GM10248 (cell line): ENCODE measurements around the gene PKNOX2.

Source experiments
- CTCF ChIA-PET: fragments of 300-600 bp; sonication (Branson Sonifier 250); formaldehyde crosslinking; extraction: SDS; loops from one replicate; lab custom pipeline; 2021; ENCODE audit warnings: antibody characterized with exemption; lab: Yijun Ruan, JAX
- POLR2A ChIA-PET: fragments of 350-650 bp; sonication (Branson Sonifier 250); formaldehyde crosslinking; extraction: SDS; loops from one replicate; lab custom pipeline; 2020; ENCODE audit warnings: antibody characterized with exemption; lab: Yijun Ruan, JAX
- DNase-seq: peaks from one replicate; pipeline ENCODE4 v3.0.0; 2012; ENCODE audit errors: extremely low spot score
- TF ChIP-seq, protein P1 (sequence below): IDR thresholded peaks from 2 replicates; pipeline ENCODE4 v1.5.1; 2012; ENCODE audit warnings: mild to moderate bottlenecking, low read depth; ENCODE audit errors: extremely low read depth, missing control alignments, control extremely low read depth

PKNOX2 gene

GRCh38 chr11:125373426-125374391 lies 209.2 kb downstream of the PKNOX2 start:
- DNase-seq = no peak

GRCh38 chr11:125374398-125374797 lies 209.8 kb downstream of the PKNOX2 start:
- POLR2A ChIA-PET = no interaction called here
- TF ChIP-seq, protein P1, sequence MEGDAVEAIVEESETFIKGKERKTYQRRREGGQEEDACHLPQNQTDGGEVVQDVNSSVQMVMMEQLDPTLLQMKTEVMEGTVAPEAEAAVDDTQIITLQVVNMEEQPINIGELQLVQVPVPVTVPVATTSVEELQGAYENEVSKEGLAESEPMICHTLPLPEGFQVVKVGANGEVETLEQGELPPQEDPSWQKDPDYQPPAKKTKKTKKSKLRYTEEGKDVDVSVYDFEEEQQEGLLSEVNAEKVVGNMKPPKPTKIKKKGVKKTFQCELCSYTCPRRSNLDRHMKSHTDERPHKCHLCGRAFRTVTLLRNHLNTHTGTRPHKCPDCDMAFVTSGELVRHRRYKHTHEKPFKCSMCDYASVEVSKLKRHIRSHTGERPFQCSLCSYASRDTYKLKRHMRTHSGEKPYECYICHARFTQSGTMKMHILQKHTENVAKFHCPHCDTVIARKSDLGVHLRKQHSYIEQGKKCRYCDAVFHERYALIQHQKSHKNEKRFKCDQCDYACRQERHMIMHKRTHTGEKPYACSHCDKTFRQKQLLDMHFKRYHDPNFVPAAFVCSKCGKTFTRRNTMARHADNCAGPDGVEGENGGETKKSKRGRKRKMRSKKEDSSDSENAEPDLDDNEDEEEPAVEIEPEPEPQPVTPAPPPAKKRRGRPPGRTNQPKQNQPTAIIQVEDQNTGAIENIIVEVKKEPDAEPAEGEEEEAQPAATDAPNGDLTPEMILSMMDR = no peak
- DNase-seq = no peak
- CTCF ChIA-PET = interaction anchor here (1.0 to 3.4 kb wide), 6 partner anchors 11 to 233 kb away, joined by 3 to 17 read pairs (median 6); no protein-coding TSS in a partner anchor

More at GRCh38 chr11:125373426-125374391, 209.2 kb downstream of the PKNOX2 start:
- POLR2A ChIA-PET = no interaction called here
- CTCF ChIA-PET = interaction anchor here (0.9 to 3.4 kb wide), 6 partner anchors 10 to 232 kb away, joined by 3 to 17 read pairs (median 6); no protein-coding TSS in a partner anchor
- TF ChIP-seq, protein P1 = no peak

GRCh38 chr11:125375146-125375545 lies 210.6 kb downstream of the PKNOX2 start:
- TF ChIP-seq, protein P1 = no peak
- CTCF ChIA-PET = interaction anchor here (1.0 to 3.3 kb wide), 5 partner anchors 11 to 233 kb away, joined by 3 to 17 read pairs (median 5); no protein-coding TSS in a partner anchor
- no peak for DNase-seq
- POLR2A ChIA-PET = no interaction called here

GRCh38 chr11:125376117-125376516 lies 211.6 kb downstream of the PKNOX2 start:
- TF ChIP-seq, protein P1 = no peak
- DNase-seq = no peak
- POLR2A ChIA-PET = no interaction called here
- CTCF ChIA-PET = interaction anchor here (0.6 kb wide), 1 partner anchor 12 kb away, joined by 3 read pairs; no protein-coding TSS in a partner anchor

DNA sequence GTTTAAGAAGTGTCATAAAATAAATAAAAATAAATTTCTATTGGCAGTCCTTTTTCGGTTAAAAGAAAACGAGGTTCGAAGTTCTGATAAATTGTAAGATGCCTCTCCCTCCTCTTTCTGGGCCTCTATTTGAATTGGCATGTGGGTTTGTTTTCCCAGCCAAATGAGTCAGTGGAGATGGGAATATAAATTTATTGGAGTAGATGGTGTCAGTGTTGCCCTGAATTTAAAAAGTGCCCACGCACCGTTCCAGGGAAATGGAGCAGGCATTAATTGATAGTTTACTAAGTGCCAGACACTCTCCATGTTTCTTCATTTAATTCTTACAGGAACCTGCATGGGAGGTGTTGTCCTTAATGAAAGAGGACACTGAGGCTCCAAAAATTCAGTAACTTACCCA lies 212.3 kb downstream of the PKNOX2 start:
- ChIA-PET CTCF (no interaction called here), POLR2A (no interaction called here)
- TF ChIP-seq, protein P1 = no peak
- no peak for DNase-seq

GRCh38 chr11:125378083-125378482 lies 213.5 kb downstream of the PKNOX2 start:
- ChIA-PET POLR2A (no interaction called here), CTCF (no interaction called here)
- DNase-seq = no peak
- TF ChIP-seq, protein P1 = no peak
